ENCODE results near the gene DUSP6. TPM values are rescaled to one million over a fixed set of nuclear protein-coding genes. Genes with fewer than 3 reads are reported as not detected.
A peak's percentile ranks its signal among the peaks of the same experiment; 100 is the strongest.

The DUSP6 gene
- total and polyA plus RNA-seq, 2 of the 13 experiments (the other 11 are each of a cell fraction or from before 2014, with no cell fraction given): 40.9 to 161 TPM

DNA sequence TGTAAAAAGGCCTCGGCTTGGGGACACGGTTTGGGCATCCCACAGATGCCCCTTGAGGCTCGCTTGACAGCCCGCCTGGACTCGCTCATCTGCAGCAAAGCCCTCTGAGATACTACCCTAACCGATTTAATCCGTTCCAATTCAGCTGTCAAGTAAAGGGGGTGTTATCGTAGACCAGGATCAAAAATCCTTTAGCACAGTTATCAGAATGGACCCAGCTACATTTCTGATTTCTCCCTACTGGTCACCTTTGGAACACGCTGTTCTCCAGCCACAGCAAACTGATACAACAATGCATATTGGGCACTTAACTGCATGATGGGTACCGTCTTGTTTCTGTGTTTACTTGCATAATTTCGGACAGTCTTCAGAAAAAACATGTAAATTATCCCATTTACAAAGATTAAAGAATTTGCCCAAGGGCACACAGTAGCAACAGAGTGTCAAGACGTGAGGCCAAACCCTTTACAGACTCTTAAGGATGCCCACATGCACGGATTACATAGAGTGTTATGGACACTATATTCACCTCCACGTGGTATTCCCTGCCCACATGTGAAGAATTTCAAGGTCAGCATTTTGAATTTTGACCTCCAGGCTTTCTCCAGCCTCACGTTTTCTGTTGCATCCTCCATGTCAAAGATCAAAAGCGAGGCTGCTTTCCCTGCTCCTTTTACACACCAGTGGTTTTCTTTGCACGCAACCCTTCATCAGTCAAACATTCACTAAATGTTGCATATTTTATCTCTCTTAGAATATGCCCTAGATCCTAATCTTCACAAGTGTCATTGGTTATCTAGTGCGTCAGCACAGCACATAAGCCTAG is 3.2 kb upstream of the DUSP6 start (continued):
- no peak for TF ChIP-seq ZNF350 (CRISPR knock-in tag; IDR thresholded peaks at IDR 0.05; ENCODE audit: borderline replicate concordance, low read depth)
- TF ChIP-seq, protein P1, sequence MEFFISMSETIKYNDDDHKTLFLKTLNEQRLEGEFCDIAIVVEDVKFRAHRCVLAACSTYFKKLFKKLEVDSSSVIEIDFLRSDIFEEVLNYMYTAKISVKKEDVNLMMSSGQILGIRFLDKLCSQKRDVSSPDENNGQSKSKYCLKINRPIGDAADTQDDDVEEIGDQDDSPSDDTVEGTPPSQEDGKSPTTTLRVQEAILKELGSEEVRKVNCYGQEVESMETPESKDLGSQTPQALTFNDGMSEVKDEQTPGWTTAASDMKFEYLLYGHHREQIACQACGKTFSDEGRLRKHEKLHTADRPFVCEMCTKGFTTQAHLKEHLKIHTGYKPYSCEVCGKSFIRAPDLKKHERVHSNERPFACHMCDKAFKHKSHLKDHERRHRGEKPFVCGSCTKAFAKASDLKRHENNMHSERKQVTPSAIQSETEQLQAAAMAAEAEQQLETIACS (CRISPR knock-in tag; IDR thresholded peaks at IDR 0.05): no peak
- peak; percentile 71; the same call in 1 of the 2 replicates for TF ChIP-seq SALL1 (CRISPR knock-in tag; IDR thresholded peaks at IDR 0.05)
- TF ChIP-seq, protein P2, sequence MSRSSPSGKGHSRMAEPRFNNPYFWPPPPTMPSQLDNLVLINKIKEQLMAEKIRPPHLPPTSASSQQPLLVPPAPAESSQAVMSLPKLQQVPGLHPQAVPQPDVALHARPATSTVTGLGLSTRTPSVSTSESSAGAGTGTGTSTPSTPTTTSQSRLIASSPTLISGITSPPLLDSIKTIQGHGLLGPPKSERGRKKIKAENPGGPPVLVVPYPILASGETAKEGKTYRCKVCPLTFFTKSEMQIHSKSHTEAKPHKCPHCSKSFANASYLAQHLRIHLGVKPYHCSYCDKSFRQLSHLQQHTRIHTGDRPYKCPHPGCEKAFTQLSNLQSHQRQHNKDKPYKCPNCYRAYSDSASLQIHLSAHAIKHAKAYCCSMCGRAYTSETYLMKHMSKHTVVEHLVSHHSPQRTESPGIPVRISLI (CRISPR knock-in tag; IDR thresholded peaks at IDR 0.05; ENCODE audit: borderline replicate concordance): peak; percentile 14; the same call in 1 of the 2 replicates
- peak; percentile 77 for TF ChIP-seq CREM (IDR thresholded peaks at IDR 0.05)
- TF ChIP-seq CREM (CRISPR knock-in tag; IDR thresholded peaks at IDR 0.05): no peak
- TF ChIP-seq, protein P3, sequence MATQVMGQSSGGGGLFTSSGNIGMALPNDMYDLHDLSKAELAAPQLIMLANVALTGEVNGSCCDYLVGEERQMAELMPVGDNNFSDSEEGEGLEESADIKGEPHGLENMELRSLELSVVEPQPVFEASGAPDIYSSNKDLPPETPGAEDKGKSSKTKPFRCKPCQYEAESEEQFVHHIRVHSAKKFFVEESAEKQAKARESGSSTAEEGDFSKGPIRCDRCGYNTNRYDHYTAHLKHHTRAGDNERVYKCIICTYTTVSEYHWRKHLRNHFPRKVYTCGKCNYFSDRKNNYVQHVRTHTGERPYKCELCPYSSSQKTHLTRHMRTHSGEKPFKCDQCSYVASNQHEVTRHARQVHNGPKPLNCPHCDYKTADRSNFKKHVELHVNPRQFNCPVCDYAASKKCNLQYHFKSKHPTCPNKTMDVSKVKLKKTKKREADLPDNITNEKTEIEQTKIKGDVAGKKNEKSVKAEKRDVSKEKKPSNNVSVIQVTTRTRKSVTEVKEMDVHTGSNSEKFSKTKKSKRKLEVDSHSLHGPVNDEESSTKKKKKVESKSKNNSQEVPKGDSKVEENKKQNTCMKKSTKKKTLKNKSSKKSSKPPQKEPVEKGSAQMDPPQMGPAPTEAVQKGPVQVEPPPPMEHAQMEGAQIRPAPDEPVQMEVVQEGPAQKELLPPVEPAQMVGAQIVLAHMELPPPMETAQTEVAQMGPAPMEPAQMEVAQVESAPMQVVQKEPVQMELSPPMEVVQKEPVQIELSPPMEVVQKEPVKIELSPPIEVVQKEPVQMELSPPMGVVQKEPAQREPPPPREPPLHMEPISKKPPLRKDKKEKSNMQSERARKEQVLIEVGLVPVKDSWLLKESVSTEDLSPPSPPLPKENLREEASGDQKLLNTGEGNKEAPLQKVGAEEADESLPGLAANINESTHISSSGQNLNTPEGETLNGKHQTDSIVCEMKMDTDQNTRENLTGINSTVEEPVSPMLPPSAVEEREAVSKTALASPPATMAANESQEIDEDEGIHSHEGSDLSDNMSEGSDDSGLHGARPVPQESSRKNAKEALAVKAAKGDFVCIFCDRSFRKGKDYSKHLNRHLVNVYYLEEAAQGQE (IDR thresholded peaks at IDR 0.05; ENCODE audit: borderline replicate concordance in 1 of 2, low read depth in 1 of 2, low read length in 2 of 2): peak in 1 of 2 experiments; percentile 8; a peak in 1 of 4 replicates
- TF ChIP-seq SOX13 (IDR thresholded peaks at IDR 0.05): peak; percentile 50; the same call in 1 of the 2 replicates
- peak in 1 of 2 experiments; percentile 80; a peak in 2 of 4 replicates for TF ChIP-seq SOX13 (CRISPR knock-in tag; conservative IDR thresholded peaks at IDR 0.05 in 1 of 2, IDR thresholded peaks at IDR 0.05 in 1 of 2)
- peak; percentile 94 for TF ChIP-seq MED1 (CRISPR knock-in tag; IDR thresholded peaks at IDR 0.05)
- no peak for TF ChIP-seq SOX6 (IDR thresholded peaks at IDR 0.05)
- TF ChIP-seq SOX6 (CRISPR knock-in tag; IDR thresholded peaks at IDR 0.05): peak; percentile 75
- TF ChIP-seq DMAP1 (CRISPR knock-in tag; IDR thresholded peaks at IDR 0.05): peak; percentile 85
- TF ChIP-seq ASH2L (IDR thresholded peaks at IDR 0.05; ENCODE audit: insufficient read length, low read depth, low read length): peak; percentile 16
- TF ChIP-seq MAFK (conservative IDR thresholded peaks at IDR 0.05 in 1 of 2, IDR thresholded peaks at IDR 0.05 in 1 of 2; ENCODE audit: low read length in 2 of 2): peak; percentile 86 to 92
- peak; percentile 86; the same call in 1 of the 3 replicates for TF ChIP-seq MXI1 (IDR thresholded peaks at IDR 0.05; ENCODE audit: borderline replicate concordance, low read depth, low read length)
- TF ChIP-seq, protein P4, sequence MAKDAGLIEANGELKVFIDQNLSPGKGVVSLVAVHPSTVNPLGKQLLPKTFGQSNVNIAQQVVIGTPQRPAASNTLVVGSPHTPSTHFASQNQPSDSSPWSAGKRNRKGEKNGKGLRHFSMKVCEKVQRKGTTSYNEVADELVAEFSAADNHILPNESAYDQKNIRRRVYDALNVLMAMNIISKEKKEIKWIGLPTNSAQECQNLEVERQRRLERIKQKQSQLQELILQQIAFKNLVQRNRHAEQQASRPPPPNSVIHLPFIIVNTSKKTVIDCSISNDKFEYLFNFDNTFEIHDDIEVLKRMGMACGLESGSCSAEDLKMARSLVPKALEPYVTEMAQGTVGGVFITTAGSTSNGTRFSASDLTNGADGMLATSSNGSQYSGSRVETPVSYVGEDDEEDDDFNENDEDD (CRISPR knock-in tag; IDR thresholded peaks at IDR 0.05; ENCODE audit: borderline replicate concordance): peak; percentile 48; the same call in 1 of the 2 replicates
- peak; percentile 62; the same call in 1 of the 2 replicates for TF ChIP-seq ESRRA (CRISPR knock-in tag; IDR thresholded peaks at IDR 0.05; ENCODE audit: low read depth)
- TF ChIP-seq, protein P5, sequence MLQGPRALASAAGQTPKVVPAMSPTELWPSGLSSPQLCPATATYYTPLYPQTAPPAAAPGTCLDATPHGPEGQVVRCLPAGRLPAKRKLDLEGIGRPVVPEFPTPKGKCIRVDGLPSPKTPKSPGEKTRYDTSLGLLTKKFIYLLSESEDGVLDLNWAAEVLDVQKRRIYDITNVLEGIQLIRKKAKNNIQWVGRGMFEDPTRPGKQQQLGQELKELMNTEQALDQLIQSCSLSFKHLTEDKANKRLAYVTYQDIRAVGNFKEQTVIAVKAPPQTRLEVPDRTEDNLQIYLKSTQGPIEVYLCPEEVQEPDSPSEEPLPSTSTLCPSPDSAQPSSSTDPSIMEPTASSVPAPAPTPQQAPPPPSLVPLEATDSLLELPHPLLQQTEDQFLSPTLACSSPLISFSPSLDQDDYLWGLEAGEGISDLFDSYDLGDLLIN (CRISPR knock-in tag; IDR thresholded peaks at IDR 0.05; ENCODE audit: borderline replicate concordance): no peak
- TF ChIP-seq ZNF264 (CRISPR knock-in tag; IDR thresholded peaks at IDR 0.05): peak; percentile 12; the same call in 1 of the 2 replicates
